ENCODE data around the gene ASPA.
"Not testable (repeated sequence)": the region's sequence is repeated elsewhere in the genome, so short reads cannot be mapped to it uniquely, and the experiment has no call there.

ASPA gene

DNA sequence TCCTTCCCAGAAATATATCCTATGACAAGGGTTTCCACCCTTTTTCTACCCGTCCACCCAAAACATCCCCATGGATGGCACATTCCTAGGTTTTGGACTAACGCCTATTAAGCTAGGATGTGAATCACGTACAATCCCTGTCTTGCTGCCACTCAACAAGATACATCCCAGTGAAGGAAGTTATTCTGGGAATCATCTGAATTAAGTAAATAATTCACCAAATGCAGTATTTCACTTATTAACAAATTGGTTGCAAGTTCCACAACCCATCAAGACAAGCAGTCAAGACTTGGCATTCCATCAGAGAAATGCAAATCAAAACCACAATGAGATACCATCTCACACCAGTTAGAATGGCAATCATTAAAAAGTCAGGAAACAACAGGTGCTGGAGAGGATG lies 32.1 kb downstream of the ASPA start:
- no peak for DNase-seq (ENCODE audit: low read depth)

DNA sequence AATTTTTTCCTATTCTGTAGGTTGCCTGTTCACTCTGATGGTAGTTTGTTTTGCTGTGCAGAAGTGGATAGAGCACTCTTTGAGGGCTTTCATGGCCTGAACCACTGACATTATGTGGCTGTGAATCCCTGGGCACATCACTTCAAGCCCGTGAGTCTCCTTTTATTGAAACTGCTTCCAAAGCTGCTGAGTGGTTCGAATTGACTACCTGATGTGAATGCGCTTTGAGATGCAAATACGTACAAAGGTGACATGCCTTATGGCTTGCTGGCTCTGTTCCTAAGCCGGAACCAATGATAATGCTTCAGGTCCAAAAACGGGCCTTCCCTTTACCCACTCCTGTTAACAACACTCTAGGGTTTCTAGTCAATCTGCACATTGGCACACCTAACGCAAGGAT lies 34.3 kb downstream of the ASPA start:
- DNase-seq (ENCODE audit: low read depth) = no peak

DNA sequence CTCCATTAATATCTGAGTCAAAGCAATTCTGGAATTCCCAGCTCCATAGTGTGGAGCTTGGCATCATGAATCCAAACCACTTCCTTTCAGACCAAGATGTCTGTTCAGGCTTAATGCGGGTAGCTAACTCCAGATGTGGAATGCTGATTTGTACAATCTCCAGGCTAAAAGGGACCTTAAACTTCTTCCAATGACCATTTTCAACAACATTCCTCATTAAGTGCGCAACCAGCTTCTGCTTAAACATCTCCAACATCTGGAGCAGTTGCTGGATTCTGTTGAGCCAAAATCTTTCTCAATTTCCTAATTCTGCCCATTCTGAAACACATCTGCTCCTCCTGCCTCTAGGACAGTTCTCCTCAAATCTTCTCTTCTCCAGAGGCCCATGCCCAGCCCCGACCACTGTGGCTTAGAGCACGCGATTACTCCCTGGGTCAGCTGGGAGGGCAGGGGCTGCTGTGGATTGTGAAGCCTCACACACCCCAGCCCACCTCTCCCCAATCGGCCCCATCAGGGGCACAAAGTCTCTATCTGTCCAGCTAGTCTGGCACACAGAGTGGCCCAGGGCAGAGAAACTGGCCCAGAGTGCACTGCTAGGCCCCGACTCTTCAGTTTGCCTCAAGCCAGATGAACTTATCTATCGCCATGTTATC lies 36.2 kb downstream of the ASPA start:
- no peak for DNase-seq (ENCODE audit: low read depth)

DNA sequence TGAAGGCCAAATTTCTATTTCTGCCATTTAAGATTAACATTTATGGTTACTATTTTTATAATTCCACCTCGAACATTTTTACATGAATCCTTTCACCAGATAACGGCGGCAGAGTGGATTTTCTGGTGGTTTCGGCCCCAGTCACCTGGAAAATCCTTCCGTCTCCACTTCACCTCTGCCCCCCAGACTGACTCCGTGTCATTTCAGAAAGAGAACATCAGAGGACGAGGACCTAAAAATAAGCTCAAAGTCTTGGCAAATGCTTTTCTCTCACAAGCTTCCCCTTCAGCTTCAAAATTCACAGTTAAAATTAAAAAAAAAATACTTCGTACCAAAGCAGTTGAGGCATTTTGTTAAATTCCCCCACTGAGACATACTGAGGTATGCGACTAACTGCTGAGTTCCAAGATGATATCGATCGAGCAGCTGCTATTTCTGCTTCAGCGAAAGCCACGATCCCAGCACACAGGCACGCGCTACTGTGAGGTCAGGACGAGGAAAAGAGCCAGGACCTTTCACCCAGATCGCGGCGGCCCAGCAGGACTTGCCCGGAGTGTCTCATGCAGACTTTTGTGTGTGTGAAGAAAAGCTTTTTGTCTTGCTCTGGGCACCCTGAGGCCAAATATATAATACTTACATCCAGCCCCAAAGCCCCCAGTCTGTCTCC lies 36.8 kb downstream of the ASPA start:
- DNase-seq (ENCODE audit: low read depth) = no peak

DNA sequence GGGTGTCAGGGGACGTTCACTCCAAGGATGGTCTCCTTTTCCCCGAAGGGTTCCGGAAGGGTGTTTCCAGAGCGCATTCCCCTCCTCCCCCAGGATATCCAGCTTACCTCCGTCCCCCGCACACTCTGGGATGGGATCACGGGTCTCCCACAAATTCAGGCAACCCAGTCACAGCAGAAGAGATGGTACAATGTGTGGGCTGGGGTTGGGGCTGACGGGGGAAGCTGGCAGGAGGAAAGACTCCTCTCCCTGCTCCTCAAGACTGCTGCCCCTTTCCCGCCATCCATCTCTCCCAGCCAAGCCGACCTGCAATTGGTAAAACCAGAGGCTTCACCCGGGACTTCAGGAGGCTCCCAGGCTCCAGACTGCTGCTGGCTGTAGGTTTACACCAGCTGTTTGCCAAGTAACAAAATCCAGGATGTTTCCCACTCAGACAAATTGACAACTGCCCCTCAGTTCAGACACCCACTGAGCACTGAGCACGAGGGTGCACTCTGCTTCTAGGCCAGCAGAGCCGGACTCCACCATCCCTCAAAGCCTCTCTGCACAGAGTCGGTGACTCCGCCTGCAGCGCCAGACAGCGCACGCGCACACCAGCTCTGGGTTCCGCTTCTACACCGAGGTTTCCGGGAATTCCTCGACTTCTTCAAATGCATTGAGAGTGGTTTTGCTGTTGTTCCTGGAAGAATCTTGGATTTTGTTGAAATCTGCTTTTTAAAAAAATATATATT lies 37.7 kb downstream of the ASPA start:
- DNase-seq (ENCODE audit: low read depth) = no peak

DNA sequence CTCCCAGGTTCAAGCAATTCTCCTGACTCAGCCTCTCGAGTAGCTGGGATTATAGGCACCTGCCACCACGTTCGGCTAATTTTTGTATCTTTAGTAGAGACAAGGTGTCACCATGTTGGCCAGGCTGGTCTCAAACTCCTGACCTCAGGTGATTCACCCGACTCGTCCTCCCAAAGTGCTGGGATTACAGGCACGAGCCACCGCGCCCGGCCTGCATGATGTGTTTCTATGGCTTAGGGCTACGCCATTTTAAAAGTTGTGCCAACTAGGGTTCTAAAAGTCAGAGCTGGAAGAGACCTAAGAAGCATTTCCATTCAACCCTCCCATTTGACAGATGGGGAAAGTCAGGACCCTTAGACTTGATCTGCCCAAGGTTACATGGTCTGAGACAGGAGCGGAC lies 38.4 kb downstream of the ASPA start:
- DNase-seq (ENCODE audit: low read depth) = not testable (repeated sequence)

DNA sequence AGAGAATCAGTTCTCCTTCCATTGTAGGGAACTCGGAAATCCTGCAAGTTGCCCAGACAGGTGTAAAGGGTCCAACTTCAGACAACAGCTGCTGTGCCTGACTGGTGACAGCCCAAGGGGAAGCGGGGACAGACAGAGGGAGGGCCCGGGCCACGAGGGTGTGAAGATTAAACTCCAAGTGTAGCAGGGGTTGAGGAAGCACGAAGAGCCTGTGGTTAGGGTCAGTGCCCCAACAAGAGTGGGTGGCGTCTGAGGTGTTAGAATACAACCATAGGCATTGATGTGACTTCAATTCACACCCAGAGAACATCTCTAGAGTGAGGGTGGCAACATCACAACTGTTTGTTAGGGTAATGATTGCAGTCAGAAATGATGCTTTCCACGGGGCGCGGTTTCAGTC lies 39.1 kb downstream of the ASPA start:
- DNase-seq (ENCODE audit: low read depth) = no peak

DNA sequence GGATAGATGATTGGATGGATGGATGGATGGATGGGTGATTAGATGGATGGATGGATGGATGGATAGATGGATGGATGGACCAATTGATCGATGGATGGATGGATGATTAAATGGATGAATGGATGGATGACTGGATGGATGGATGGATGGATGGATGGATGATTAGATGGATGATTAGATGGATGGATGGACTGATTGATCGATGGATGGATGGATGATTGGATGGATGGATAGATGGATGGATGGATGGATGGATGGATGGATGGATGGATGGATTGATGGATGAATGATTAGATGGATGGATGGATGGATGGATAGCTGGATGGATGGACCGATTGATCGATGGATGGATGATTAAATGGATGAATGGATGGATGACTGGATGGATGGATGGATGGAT lies 43.7 kb downstream of the ASPA start:
- DNase-seq (ENCODE audit: low read depth) = not testable (repeated sequence)

DNA sequence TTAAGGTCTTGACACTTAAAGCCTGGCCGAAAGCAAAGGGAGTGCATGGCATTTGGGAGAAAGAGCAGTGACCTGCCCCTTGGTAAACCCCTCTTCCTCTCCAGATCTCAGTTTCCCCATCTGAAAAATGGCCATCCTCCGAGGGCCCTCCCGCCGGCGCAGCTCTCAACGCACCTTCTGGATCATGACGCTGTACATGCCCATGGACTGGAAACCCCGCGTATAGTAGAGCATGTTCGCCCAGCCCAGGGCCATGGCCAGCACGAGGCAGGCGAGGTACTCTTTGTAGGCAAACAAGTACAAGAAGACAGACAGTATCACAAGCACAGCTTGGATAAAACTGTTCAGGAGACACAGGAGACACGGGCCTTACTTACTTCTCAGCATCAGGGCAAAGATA lies 48.2 kb downstream of the ASPA start:
- no peak for DNase-seq (ENCODE audit: low read depth)

DNA sequence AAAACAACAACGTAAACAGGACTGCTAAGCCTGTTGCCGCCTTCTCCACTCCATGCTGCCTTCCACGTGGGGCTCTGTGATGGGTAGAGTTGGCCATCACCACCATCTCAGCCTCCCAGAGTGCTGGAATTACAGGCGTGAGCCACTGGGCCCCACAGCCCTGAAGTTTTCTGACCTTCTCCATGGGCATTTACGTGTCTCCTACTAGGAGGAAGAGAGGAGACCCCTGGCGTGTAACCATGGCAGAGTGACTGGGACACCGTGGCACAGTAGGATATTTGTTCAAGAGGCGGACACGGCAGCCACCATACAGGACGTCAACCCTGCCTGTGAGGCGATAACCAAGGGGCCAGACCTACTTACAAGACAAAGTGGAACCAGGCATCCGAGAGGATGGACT lies 50.7 kb downstream of the ASPA start:
- no peak for DNase-seq (ENCODE audit: low read depth)

DNA sequence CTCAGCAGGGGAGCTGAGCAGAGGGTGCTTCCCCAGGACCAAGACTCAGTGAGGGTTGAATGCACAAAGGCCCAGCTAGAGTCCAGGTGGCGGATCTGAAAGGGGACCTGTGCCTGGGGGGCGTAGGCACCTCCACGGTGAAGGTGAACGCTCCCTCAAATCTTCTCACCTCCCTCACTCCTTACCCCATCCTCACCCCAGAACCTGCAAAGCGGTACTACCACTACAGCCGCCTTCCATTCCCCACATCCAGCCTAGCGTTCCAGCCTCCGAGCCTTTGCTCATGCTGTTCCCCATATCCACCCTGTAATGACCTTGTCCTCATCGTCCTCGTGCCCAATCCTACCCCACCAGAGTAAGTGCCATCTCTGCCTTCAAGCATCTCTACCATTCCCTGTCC lies 51.2 kb downstream of the ASPA start:
- no peak for DNase-seq (ENCODE audit: low read depth)

DNA sequence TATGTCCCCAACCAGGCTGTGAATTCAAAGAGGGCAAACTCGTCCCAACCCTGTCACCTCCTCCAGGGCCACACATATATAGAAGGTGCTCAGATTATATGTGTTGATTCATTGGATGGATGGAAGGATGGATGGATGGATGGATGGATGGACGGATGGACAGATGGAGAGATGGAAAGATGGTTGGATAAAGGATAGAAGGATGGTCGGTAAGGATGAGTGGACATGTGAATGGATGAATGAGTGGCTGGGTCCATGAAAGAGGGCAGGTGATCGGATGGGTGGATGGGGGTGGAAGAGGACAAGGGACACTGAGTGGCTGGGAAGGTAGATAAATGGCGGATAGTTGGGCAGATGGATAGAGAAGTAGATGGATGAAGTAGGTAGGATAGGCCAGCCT lies 51.7 kb downstream of the ASPA start:
- DNase-seq (ENCODE audit: low read depth) = no peak

DNA sequence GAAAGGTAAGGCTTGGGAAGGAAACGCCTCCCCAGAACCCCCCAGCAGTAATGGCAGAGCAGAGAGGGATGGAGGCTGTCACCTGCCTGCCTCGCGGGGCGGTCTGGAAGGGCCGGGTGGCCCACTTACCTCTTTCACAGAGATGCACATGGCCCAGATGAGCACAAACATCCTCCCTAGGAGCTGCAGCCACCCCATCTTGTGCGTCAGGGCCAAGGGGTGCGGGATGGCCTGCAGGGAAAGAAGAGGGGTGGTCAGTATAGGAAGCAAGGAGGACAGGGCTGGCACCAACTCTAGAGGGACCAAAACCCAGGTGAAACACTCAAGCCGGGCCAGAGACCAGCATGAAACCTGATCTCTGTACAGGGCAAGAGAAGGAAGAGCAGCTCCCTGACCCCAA lies 52.1 kb downstream of the ASPA start:
- DNase-seq (ENCODE audit: low read depth) = no peak

DNA sequence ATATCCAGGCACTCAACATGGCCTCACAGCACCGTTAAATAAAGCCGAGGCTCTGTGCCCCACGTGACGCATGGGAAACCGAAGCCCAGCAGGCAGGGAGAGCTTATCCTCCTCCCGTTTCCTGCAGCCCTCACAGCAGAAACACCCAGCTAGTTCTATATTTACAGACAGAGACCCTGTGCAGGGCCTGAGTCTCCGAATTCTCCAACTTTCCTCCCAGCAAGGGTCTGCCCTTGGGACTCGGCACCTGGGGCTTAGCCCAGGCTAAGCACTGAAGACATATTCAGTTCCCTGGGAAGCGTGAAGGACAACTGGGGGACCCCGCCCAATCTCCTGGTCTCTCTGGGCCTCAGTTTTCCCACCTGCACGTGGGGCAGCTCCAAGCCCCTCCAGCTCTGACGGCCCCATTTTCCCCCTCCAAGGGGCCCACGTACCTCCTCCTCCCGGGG lies 52.6 kb downstream of the ASPA start:
- DNase-seq (ENCODE audit: low read depth) = no peak

DNA sequence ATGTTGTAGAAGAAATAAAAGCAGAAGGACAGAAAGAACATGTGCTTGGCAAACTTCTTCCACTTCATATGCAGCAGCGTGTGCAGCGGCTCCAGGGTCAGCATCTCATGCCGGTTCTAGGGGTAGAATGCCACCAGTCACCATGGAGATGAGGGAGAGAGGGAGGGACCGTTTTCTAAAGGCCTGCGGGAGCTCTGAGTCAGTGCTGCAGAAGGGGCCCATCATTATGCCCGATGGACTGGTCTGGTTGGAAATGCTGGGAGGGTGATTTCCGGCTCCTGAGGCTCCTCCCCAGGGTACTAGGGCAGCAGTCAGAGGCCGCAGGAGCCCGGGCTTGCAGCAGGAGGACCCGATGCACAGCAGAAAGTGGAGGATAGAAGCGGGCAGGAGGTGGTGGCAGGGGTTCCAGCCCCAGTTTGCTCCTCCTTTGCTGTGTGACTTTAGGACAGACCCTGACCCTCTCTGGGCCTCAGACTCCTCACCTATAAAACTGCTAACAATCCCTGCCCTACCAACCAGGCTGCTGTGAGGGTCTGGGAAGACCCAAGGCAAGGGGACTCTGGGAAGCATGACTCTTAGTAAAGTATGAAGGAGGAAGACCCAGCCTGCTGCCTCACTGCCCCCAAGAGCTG lies 53.2 kb downstream of the ASPA start:
- no peak for DNase-seq (ENCODE audit: low read depth)

DNA sequence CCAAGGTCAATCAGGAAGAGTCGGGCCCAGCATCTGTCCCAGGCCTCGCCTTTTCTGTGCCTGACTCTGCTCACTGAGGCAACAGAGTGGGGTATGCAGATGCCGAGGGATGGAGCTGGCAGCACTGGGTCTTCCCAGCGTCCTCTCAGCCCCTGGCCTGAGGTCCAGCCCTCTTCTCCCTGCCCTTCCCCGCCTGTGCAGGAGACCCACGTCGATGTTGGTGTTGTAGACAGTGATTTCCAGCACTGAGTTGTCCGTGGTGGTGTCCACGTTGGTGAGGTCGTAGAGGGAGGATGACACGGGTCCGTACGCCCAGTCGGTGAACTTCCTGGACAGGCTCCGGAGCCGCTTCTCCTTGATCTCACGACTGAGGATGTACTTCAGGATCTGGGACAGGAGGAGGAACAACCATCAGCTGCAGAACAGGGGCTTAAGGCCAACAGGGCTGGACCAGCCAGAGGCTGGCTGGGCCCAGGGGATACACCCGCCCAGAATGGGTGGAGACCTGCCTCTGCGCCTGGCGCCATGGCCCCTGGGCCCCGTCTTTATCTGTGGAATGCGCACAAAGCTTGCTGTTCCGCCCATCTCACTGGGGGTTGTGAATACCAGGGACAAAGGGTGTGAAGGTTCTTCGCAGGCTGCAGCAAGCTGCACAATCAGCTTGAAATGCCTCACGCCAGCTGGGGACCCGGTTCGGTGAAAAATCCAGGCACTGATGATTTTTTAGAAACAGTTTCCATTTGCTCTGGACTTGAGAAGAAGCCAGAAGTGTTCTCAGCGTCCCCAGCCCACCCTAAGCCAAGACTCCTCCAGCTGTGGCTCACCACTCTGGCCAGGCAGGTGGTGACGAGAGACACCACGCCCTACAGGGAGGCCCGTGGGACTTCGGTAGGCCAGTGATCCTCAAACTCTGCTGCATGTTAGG lies 54.3 kb downstream of the ASPA start:
- DNase-seq (ENCODE audit: low read depth) = no peak

DNA sequence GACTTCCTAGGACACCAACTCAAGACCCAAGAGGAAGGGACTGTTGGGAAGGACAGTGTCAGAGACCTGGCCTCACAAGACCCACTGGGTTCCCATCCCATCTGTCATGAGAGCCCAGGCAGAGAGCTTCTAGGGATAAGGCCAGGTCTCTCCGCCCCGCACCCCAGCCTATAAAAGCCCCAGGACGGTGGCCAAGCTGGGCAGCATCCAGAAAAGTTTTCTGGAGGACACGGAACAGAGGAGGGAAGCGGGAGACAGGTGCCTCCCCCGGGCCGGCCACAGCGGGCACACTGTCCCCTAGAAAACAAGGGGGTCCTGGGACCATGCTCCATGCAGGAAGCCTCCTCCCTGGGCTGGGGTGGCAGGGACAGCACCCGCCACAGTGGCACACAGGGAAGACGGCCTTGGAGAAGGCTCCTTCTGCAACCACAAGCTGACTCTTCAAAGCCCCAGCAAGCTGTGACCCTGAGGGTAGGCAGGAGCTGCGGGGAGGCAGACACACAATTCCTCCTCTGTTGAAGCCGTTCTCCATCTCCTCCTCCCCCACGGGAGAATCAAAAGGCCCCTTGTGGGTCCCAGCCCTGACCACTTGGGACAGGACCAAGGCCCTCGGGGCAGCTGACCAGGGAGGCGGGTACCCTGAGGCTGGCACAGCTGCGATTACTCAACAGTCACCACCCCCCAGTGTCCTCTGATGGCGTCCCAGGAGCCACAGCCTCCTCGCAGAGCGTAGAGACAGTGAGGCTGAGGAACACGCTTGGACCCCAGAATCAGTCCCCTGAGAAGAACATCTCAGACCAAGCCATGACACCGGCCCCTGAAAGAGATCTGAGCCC lies 55.7 kb downstream of the ASPA start:
- no peak for DNase-seq (ENCODE audit: low read depth)

DNA sequence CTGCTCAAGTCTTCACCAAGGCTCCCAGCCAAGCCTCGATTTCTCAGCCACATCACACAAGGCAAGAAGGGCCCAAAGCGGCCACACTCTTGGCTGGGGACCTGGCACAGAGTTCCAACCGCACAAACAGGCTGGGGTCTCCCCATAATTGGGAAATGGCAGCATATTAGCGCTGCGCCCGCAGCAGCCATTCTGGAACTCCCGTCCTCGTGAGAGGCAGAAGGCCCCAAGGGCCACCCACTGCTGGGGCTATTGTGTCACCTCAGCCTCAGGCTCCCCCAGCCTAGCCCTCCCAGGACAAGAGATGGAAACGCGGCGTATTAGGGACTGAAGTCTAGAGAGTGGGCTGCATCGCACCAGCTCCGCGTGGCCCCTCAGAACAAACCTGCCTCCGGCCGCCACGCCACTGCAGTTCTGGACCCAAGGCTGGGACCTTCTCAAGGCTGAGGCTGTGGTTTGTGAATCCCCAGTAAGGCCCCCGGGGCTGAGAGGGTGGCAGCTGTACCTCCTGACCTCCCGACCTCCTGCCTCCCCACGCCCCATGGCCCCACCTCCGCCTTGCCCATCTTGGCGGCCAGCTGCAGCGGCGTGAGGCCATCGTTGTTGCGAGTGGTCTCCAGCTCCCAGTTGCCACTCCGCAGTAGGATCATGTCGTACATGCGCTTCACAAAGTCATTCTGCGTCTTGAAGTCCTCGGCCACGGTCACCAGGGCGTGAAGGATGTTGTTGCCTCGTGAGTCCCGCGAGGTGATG lies 56.5 kb downstream of the ASPA start:
- DNase-seq (ENCODE audit: low read depth) = no peak

DNA sequence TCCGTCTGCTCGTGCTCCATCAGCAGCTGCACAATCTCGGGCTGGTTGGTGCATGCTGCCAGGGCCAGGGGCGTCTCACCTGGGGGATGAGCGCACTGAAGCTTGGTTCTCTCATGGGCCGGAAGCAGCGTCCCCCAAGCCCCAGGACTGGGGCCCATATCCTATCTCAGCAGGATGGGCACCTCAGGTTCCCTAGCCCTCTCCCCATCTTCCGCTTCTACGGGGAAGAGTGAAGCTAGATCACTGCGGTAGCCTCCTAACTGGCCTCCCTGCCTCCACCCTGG lies 57.0 kb downstream of the ASPA start:
- DNase-seq (ENCODE audit: low read depth) = no peak

DNA sequence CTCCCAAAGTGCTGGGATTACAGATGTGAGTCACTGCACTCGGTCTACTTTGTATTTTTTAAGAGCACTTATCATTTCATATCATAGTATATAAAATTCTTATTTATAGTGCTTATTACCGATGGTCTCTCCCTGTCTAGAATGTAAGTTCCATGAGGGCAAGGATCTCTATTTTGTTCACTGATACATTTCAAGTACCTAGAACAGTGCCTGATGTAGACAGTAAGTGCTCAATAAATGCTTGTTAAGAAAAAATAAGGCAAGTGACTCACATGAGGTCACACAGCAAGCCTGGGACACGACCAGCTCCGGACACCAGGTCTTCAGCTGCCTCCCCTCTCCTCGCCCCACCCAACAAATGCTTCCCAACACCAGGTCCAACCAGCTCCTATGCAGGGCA lies 58.0 kb downstream of the ASPA start:
- DNase-seq (ENCODE audit: low read depth) = no peak

DNA sequence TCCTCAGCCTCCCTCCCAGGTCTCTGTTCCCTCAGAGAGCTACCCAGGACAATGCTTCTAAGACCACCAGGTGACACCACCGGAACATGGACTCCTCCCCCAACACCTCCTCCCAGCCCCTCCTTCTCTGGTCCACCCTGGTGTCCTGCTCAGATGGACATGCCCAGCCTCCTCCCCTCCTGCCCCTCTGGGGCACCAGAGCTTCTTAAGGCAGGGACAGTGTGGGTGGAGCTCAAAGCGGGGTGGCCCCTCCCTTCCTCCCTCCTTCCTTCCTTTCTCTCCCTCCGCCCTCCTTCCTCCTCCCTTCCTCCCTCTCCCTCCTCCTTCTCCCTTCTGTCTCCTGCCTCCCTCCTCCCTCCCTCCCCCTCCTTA lies 59.1 kb downstream of the ASPA start:
- DNase-seq (ENCODE audit: low read depth) = no peak
